ENCODE measurements around the gene CELA2A. TPM values are rescaled to one million over a fixed set of nuclear protein-coding genes. Genes with fewer than 3 reads are reported as not detected.
"Not testable (repeated sequence)": the region's sequence is repeated elsewhere in the genome, so short reads cannot be mapped to it uniquely, and the experiment has no call there.

The CELA2A gene
- total RNA-seq, 4 donors from 2014 or later, result not detected

DNA sequence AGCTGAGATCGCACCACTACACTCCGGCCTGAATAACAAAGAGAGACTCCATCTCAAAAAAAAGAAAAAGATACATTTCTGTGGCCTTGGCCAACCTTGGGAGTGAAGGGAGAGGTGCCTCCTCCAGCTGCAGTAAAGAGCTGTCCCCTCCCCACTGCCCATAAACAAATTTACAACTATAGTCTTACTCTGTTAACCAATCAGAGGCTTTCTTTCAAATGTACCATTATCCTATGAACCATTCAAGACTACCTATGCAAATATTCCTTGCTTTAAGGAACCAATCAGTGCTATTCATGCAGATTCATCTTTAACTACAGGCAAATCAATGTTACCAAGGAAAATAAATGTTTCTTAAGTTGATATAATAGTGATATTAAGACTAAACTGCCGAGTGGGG is 20.4 kb downstream of the CELA2A start:
- DNase-seq, result no peak
- Histone ChIP-seq H3K9me3 (no peaks in the 10 kb centered on the region), H3K4me3 (no peak overlapping the region), H3K27ac (no peak overlapping the region), H3K4me1 (no peaks in the 10 kb centered on the region), H3K36me3 (no peaks in the 10 kb centered on the region), H3K27me3 (peaks cover 0 to 5% (median 0%) of the 10 kb centered on the region in 4 donors)
- 77 to 84% methylated on average over 3 of the region's 3 CpGs for WGBS, 2 donors
- no peak for TF ChIP-seq POLR2A (IDR thresholded peaks at IDR 0.05)
- TF ChIP-seq, protein P1, sequence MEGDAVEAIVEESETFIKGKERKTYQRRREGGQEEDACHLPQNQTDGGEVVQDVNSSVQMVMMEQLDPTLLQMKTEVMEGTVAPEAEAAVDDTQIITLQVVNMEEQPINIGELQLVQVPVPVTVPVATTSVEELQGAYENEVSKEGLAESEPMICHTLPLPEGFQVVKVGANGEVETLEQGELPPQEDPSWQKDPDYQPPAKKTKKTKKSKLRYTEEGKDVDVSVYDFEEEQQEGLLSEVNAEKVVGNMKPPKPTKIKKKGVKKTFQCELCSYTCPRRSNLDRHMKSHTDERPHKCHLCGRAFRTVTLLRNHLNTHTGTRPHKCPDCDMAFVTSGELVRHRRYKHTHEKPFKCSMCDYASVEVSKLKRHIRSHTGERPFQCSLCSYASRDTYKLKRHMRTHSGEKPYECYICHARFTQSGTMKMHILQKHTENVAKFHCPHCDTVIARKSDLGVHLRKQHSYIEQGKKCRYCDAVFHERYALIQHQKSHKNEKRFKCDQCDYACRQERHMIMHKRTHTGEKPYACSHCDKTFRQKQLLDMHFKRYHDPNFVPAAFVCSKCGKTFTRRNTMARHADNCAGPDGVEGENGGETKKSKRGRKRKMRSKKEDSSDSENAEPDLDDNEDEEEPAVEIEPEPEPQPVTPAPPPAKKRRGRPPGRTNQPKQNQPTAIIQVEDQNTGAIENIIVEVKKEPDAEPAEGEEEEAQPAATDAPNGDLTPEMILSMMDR (IDR thresholded peaks at IDR 0.05), result no peak
- intact Hi-C loops (cut with DNase I), result no loop called here

DNA sequence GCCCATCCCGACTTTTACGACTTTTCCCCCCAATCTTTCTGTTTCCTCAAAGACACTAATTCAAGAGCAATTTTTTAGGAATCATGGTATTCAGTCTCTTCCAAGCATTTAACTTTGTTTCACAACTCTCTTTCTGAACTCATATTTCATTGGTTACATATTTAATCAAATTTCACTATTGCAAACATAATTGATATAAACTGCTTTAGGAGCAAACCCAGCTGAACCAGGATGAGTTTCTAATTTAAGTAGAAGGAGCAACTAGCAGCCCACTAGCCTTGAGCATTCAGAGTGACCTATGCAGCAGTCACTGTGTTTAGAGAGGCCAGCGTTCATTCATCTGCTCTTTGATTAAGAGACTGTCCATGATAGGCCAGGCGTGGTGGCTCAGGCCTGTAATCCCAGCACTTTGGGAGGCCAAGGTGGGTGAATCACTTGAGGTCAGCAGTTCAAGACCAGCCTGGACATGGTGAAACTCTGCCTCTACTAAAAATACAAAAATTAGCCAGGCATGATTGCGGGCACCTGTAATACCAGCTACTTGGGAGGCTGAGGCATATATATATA is 21.2 kb downstream of the CELA2A start:
- H3K27ac ChIP-seq, result no peak overlapping the region
- WGBS, 2 donors, result 88 to 90% methylated on average over 5 of the region's 5 CpGs
- DNase-seq, result no peak

DNA sequence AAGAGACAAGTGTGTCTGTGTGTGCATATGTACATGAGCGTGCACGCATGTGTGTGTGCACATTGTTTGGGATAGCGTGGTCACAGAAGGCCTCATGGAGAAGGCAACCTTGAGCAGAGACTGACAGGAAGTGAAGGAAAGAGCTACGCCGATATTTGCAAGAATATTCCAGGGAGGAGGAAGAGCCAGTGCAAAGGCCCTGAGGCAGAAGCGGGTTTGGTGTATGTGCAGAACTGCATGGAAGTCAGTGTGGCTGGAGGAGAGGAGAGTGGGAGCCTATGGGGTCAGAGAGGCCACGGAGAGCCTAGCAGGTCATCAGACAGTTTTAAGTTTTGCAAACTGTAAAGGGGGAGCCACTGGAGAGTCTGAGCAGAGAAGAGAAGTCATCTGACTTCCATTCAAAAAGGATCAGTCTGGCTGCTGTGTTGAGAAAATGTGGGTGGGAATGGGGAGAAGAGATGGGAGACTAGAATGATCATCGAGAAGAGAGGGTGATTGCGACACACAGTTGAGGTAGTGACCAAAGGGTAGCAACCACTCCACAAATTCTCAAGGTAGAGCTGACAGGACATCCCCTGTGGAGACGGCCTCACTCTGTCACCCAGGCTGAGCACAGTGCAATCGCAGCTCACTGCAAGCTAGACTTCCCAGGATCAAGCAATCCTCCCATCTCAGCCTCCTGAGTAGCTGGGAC is 23.3 kb downstream of the CELA2A start:
- H3K36me3 ChIP-seq, result no peaks in the 10 kb centered on the region
- H3K27me3 ChIP-seq, result no peaks in the 10 kb centered on the region
- H3K4me3 ChIP-seq, result no peak overlapping the region
- peaks cover 0 to 7% (median 0%) of the 10 kb centered on the region in 3 donors for H3K4me1 ChIP-seq
- 89 to 90% methylated on average over 11 of the region's 11 CpGs for WGBS, 2 donors
- TF ChIP-seq, protein P1 (IDR thresholded peaks at IDR 0.05), result no peak
- no peaks in the 10 kb centered on the region for H3K9me3 ChIP-seq
- H3K27ac ChIP-seq, result no peak overlapping the region
- intact Hi-C loops (cut with DNase I), result no loop called here
- no peak for DNase-seq

More for the DNA sequence above, 21.2 kb downstream of the CELA2A start:
- H3K27me3 ChIP-seq, result peaks cover 0 to under 1% (median 0%) of the 10 kb centered on the region in 4 donors
- no peaks in the 10 kb centered on the region for H3K4me1 ChIP-seq
- no peak for TF ChIP-seq POLR2A (IDR thresholded peaks at IDR 0.05)
- TF ChIP-seq, protein P1 (IDR thresholded peaks at IDR 0.05), result no peak
- no peaks in the 10 kb centered on the region for H3K36me3 ChIP-seq
- no peak overlapping the region for H3K4me3 ChIP-seq
- intact Hi-C loops (cut with DNase I), result no loop called here
- no peaks in the 10 kb centered on the region for H3K9me3 ChIP-seq

DNA sequence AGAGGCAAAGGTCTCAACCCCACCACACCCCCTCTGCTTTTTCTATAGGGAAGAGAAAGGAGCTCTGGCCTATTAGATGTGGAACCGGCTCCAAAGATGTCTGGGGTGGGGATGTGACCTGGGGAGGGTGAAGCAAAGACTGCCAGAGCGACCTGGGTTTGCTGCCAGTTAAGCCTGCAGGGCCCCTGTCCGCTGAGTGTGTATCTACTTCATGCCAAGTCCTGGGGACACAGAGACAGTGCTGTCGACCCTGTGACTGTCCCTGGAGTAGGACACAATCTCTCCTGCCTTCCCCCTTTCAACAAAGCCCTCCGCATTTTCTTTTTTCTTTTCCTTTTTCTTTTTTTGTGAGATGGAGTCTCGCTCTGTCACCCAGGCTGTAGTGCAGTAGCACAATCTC is 25.9 kb downstream of the CELA2A start:
- 85 to 90% methylated on average over 6 of the region's 6 CpGs for whole genome bisulfite sequencing, 2 donors
- H3K4me3 ChIP-seq; H3K36me3 ChIP-seq; H3K27ac ChIP-seq; DNase-seq; H3K27me3 ChIP-seq; H3K9me3 ChIP-seq; intact Hi-C loops (cut with DNase I): not testable (repeated sequence)
- peaks cover 0 to 13% (median 8%) of the 10 kb centered on the region in 3 donors for H3K4me1 ChIP-seq

DNA sequence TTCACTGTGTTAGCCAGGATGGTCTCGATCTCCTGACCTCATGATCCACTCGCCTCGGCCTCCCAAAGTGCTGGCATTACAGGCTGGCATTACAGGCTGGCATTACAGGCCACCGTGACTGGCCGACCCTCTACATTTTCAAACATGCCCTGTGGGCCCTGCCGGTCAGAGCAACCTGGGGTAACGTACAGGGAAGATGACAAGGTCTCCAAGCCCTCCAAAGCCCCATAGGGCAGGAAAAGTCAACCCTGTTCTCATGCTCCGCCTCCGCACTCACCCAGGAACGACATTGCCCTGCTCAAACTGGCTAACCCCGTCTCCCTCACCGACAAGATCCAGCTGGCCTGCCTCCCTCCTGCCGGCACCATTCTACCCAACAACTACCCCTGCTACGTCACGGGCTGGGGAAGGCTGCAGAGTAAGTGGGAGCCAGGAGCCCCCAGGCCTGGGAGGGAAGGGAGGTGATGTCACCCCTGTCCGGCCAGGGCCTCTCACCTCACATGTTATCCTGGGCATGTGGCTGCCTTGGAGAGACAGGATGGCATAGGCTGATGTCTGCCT is 26.5 kb downstream of the CELA2A start:
- H3K4me3 ChIP-seq; H3K27ac ChIP-seq; H3K27me3 ChIP-seq; intact Hi-C loops (cut with DNase I); H3K36me3 ChIP-seq; DNase-seq; H3K9me3 ChIP-seq: not testable (repeated sequence)
- WGBS, 2 donors, result 60 to 97% methylated on average over 3 to 4 of the region's 16 CpGs
- peaks cover 0 to 13% (median 8%) of the 10 kb centered on the region in 3 donors for H3K4me1 ChIP-seq

DNA sequence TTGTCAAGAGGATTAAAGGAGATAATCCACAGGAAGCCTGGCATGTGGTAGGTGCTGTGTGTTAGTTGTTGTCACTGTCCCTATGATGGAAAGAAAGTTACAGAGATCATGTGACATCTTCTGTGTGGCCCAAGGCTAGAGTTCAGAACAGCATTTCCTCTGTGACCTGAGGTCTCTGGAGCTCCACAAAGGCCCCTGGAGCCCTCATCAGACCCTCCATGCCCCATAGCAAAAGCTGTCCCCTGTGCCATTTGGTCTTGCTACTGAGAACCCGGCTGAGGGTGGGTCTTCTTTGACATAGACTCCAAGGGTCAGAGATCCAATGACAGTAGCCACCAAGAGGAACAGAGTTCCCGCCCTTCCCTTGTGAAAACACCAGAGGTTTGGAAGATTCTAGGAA is 27.4 kb downstream of the CELA2A start:
- no peaks in the 10 kb centered on the region for H3K9me3 ChIP-seq
- TF ChIP-seq, protein P1 (IDR thresholded peaks at IDR 0.05), result no peak
- TF ChIP-seq POLR2A (IDR thresholded peaks at IDR 0.05), result no peak
- no peak overlapping the region for H3K4me3 ChIP-seq
- intact Hi-C loops (cut with DNase I), result no loop called here
- no peak overlapping the region for H3K27ac ChIP-seq
- peaks cover 0 to 13% (median 8%) of the 10 kb centered on the region in 3 donors for H3K4me1 ChIP-seq
- peaks cover 0 to 8% (median 0%) of the 10 kb centered on the region in 3 donors for H3K36me3 ChIP-seq
- no peaks in the 10 kb centered on the region for H3K27me3 ChIP-seq
- WGBS, 2 donors, result 91% methylated on average over 1 to 2 of the region's 2 CpGs
- DNase-seq, result no peak

DNA sequence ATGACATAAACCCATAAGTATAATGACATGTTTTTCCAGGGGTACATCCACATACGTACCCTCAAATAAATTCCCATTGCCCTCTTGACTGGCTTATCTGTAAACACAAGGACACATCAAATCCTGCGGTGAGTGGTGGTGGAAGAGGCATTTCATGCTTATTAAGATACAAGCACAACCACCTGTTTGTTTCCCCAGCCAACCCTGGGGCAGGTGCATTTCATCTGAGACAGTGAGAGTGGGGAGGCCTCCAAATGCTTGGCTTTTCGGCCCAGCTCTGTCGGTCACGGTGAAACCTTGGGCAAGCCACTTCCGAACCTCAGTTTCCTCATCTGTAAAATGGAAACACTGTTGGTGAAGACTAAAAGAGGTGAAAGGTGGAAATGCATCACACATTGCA is 27.9 kb downstream of the CELA2A start:
- H3K4me3 ChIP-seq; H3K27ac ChIP-seq; intact Hi-C loops (cut with DNase I); H3K36me3 ChIP-seq; H3K27me3 ChIP-seq; DNase-seq; H3K9me3 ChIP-seq: not testable (repeated sequence)
- peaks cover 0 to 13% (median 8%) of the 10 kb centered on the region in 3 donors for H3K4me1 ChIP-seq
- 95 to 99% methylated on average over 5 to 6 of the region's 6 CpGs for WGBS, 2 donors

Measured in esophagus squamous epithelium (tissue), 5 donors.